Measurements from ENCODE around the gene PRKACG. TPM values are rescaled to one million over a fixed set of nuclear protein-coding genes. Genes with fewer than 3 reads are reported as not detected.

PRKACG gene
- total and polyA plus RNA-seq, 2 of the 8 experiments (the other 6 are each of a cell fraction or from before 2014, with no cell fraction given): not detected

DNA sequence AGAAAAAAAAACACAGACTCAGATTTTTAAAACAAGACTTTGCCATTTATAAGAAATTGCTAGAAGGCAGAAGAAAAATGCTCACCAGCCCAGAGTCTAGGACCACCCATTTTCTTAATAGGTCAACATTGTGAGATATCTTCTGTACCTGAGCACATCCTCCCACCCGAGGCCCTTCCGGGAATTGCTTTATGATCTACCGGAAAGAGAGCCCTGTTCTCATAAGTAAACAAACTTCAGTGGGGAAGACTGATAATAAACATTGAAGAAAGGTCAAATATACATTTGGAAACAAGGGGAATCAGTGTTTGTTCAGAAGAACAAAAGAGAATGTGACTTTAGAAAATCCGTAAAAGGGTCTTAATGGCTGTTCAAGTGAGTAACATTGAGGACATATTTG is 44.4 kb downstream of the PRKACG start (continued):
- TF ChIP-seq, protein P1, sequence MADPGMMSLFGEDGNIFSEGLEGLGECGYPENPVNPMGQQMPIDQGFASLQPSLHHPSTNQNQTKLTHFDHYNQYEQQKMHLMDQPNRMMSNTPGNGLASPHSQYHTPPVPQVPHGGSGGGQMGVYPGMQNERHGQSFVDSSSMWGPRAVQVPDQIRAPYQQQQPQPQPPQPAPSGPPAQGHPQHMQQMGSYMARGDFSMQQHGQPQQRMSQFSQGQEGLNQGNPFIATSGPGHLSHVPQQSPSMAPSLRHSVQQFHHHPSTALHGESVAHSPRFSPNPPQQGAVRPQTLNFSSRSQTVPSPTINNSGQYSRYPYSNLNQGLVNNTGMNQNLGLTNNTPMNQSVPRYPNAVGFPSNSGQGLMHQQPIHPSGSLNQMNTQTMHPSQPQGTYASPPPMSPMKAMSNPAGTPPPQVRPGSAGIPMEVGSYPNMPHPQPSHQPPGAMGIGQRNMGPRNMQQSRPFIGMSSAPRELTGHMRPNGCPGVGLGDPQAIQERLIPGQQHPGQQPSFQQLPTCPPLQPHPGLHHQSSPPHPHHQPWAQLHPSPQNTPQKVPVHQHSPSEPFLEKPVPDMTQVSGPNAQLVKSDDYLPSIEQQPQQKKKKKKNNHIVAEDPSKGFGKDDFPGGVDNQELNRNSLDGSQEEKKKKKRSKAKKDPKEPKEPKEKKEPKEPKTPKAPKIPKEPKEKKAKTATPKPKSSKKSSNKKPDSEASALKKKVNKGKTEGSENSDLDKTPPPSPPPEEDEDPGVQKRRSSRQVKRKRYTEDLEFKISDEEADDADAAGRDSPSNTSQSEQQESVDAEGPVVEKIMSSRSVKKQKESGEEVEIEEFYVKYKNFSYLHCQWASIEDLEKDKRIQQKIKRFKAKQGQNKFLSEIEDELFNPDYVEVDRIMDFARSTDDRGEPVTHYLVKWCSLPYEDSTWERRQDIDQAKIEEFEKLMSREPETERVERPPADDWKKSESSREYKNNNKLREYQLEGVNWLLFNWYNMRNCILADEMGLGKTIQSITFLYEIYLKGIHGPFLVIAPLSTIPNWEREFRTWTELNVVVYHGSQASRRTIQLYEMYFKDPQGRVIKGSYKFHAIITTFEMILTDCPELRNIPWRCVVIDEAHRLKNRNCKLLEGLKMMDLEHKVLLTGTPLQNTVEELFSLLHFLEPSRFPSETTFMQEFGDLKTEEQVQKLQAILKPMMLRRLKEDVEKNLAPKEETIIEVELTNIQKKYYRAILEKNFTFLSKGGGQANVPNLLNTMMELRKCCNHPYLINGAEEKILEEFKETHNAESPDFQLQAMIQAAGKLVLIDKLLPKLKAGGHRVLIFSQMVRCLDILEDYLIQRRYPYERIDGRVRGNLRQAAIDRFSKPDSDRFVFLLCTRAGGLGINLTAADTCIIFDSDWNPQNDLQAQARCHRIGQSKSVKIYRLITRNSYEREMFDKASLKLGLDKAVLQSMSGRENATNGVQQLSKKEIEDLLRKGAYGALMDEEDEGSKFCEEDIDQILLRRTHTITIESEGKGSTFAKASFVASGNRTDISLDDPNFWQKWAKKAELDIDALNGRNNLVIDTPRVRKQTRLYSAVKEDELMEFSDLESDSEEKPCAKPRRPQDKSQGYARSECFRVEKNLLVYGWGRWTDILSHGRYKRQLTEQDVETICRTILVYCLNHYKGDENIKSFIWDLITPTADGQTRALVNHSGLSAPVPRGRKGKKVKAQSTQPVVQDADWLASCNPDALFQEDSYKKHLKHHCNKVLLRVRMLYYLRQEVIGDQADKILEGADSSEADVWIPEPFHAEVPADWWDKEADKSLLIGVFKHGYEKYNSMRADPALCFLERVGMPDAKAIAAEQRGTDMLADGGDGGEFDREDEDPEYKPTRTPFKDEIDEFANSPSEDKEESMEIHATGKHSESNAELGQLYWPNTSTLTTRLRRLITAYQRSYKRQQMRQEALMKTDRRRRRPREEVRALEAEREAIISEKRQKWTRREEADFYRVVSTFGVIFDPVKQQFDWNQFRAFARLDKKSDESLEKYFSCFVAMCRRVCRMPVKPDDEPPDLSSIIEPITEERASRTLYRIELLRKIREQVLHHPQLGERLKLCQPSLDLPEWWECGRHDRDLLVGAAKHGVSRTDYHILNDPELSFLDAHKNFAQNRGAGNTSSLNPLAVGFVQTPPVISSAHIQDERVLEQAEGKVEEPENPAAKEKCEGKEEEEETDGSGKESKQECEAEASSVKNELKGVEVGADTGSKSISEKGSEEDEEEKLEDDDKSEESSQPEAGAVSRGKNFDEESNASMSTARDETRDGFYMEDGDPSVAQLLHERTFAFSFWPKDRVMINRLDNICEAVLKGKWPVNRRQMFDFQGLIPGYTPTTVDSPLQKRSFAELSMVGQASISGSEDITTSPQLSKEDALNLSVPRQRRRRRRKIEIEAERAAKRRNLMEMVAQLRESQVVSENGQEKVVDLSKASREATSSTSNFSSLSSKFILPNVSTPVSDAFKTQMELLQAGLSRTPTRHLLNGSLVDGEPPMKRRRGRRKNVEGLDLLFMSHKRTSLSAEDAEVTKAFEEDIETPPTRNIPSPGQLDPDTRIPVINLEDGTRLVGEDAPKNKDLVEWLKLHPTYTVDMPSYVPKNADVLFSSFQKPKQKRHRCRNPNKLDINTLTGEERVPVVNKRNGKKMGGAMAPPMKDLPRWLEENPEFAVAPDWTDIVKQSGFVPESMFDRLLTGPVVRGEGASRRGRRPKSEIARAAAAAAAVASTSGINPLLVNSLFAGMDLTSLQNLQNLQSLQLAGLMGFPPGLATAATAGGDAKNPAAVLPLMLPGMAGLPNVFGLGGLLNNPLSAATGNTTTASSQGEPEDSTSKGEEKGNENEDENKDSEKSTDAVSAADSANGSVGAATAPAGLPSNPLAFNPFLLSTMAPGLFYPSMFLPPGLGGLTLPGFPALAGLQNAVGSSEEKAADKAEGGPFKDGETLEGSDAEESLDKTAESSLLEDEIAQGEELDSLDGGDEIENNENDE (IDR thresholded peaks at IDR 0.05; ENCODE audit: insufficient replicate concordance, low read length): no peak
- no peak for TF ChIP-seq SRF (IDR thresholded peaks at IDR 0.05; ENCODE audit: low read depth, low read length)
- TF ChIP-seq, protein P2, sequence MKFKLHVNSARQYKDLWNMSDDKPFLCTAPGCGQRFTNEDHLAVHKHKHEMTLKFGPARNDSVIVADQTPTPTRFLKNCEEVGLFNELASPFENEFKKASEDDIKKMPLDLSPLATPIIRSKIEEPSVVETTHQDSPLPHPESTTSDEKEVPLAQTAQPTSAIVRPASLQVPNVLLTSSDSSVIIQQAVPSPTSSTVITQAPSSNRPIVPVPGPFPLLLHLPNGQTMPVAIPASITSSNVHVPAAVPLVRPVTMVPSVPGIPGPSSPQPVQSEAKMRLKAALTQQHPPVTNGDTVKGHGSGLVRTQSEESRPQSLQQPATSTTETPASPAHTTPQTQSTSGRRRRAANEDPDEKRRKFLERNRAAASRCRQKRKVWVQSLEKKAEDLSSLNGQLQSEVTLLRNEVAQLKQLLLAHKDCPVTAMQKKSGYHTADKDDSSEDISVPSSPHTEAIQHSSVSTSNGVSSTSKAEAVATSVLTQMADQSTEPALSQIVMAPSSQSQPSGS (IDR thresholded peaks at IDR 0.05; ENCODE audit: low read length): no peak
- no peak for TF ChIP-seq CBX5 (IDR thresholded peaks at IDR 0.05; ENCODE audit: low read depth, low read length)
- TF ChIP-seq TAF7 (optimal IDR thresholded peaks at IDR 0.05; ENCODE audit: borderline replicate concordance, low read depth, low read length): no peak
- no peak for TF ChIP-seq RFX5 (IDR thresholded peaks at IDR 0.05; ENCODE audit: borderline replicate concordance, low read depth, low read length)
- TF ChIP-seq GABPA (IDR thresholded peaks at IDR 0.05; ENCODE audit: borderline replicate concordance, insufficient read depth, low read length): no peak
- no peak for TF ChIP-seq SIRT6 (IDR thresholded peaks at IDR 0.05; ENCODE audit: low read length)
- TF ChIP-seq PHF8 (conservative IDR thresholded peaks at IDR 0.05; ENCODE audit: low read depth, low read length): no peak
- no peak for TF ChIP-seq SP2 (IDR thresholded peaks at IDR 0.05; ENCODE audit: low read length)

Measured in H1 (cell line).